HG03521 (cell line): ENCODE results near the gene CD244.
"Not testable (repeated sequence)": the region's sequence is repeated elsewhere in the genome, so short reads cannot be mapped to it uniquely, and the experiment has no call there.

Source experiments
- ATAC-seq: cut with Tn5 transposase; IDR thresholded peaks from one replicate; pipeline ENCODE4 v1.9.1; 2021; ENCODE audit warnings: mild to moderate bottlenecking, moderate library complexity; ENCODE audit not compliant: unreplicated experiment

Gene CD244

DNA sequence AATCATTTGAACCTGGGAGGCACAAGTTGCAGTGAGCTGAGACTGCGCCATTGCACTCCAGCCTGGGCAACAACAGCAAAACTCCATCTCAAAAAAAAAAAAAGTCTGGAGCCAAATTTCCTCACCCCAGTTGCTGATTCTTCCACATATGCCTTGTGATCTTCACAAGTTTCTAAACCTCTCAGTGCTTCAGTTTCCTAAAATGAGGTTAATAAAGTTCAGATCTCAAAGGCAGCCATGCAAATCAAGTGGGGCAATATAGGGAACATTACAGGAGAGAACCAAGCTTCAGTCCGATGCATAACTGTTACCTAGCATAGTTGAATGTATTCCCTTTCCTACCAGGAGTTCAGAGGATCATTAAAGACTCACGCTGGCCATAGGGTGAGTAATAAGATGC, 17.5 kb upstream of the CD244 start:
- ATAC-seq = no peak

DNA sequence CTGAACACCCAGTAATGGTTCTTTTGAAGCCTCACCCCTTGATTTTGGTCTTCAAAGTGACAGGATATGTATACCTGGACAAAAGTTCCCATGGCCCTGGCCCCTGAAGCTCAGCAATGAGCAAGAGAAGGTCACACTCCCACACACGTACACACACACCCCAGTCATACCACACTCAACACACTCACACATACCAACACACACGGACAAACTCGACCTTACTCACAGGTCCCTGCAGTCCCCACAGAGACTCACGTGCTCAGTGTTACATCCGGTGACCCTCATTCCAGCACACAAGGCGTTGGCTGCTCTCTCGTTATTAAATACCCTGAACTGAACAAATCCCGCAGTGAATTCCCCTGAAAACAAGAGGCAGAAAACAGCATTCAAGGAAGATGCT, 16.4 kb upstream of the CD244 start:
- no peak for ATAC-seq

DNA sequence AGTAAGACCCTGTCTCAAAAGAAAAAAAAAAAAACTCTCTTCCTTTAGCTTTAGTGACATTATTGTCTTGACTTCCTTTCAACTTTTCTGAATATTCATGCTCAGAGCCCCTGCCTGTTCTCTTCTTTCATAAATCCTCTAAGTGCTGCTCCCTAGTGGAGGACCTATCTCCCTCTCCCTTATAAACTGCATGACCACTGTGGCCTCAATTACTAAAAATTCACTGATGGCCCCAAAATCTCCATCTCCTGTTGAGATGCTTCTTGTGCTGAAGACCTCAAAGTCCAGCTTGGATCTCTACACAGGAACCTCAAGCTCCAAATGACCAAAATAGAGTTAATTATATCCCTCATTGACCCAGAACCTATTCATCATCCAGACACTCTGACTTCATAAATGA, 14.5 kb upstream of the CD244 start:
- no peak for ATAC-seq

DNA sequence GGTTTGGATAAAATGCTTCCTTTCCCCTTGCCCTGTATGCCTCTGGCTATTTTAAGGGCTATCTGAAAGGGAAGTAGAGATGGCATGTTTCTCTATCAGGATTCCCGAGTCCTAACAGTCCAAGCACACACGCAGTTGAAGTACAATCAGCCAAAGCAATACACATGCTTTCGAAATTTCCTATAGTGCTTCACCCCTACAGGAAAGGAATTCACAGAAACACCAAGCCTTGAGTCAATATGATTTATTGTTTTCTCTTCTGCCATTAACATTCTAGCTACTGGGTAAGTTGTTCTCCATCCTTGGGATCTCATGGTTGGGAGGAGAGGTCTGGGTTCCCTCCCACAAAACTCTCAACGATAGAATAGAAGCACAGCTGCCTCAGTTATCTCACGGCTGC, 13.6 kb upstream of the CD244 start:
- ATAC-seq = no peak

- not testable (repeated sequence) for ATAC-seq
Measured at GRCh38 chr1:160875591-160875990, 12.9 kb upstream of the CD244 start.

GRCh38 chr1:160874935-160875334, 12.2 kb upstream of the CD244 start:
- no peak for ATAC-seq

- ATAC-seq = no peak
Measured at GRCh38 chr1:160868141-160868540, 5.5 kb upstream of the CD244 start.

DNA sequence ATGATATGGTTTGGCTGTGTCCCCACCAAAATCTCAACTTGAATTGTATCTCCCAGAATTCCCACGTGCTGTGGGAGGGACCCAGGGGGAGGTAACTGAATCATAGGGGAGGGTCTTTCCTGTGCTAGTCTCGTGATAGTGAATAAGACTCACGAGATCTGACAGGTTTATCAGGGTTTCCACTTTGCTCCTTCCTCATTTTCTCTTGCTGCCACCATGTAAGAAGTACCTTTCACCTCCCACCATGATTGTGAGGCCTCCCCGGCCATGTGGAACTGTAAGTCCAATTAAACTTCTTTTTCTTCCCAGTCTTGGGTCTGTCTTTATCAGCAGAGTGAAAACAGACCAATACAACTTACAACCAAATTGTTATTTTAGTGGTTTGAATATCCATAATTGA, 5.0 kb upstream of the CD244 start:
- ATAC-seq = not testable (repeated sequence)

GRCh38 chr1:160866695-160867260, 4.1 kb upstream of the CD244 start:
- ATAC-seq = no peak

- ATAC-seq = no peak
Measured at GRCh38 chr1:160866001-160866694, 3.5 kb upstream of the CD244 start.

DNA sequence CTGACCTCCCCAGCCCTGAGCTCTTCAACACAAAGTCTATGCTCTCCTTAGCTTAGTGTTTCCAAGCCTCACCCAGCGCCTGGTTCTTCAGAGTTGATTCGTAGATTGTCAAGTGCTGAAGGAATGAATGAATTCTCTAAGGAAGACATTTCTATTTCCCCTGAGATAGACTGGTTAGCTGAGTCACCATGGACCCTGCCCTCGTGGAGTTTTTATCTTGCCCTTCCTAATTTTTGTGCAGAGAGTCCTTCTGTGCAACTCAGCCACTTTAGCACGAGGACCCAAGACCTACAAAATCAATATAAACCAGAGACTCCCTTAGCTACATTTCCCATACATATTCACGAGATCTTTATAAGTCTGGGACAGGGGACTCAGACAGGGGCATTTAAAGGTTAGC, 2.6 kb upstream of the CD244 start:
- ATAC-seq = no peak

- no peak for ATAC-seq
Measured at GRCh38 chr1:160864173-160864572, 1.5 kb upstream of the CD244 start.

DNA sequence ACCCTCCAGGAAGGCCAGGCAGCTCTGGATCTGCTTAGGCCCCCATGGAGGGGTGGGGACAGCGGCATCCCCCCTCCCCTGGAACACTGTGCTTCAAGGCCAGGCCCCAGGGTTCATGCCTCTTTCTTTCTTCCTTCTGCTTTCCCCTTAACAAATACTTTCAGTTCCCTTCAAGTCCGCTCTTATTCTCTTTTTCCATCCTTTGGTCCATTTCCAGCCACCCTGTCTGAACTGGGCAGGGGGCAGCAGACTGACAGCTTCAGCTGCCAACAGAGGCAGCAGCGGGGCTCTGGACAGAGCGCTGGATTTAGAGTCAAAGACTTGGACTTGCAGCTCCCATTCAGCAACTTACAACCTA, 1.1 kb upstream of the CD244 start:
- no peak for ATAC-seq

GRCh38 chr1:160863061-160863773, 530 bp upstream of the CD244 start:
- no peak for ATAC-seq

DNA sequence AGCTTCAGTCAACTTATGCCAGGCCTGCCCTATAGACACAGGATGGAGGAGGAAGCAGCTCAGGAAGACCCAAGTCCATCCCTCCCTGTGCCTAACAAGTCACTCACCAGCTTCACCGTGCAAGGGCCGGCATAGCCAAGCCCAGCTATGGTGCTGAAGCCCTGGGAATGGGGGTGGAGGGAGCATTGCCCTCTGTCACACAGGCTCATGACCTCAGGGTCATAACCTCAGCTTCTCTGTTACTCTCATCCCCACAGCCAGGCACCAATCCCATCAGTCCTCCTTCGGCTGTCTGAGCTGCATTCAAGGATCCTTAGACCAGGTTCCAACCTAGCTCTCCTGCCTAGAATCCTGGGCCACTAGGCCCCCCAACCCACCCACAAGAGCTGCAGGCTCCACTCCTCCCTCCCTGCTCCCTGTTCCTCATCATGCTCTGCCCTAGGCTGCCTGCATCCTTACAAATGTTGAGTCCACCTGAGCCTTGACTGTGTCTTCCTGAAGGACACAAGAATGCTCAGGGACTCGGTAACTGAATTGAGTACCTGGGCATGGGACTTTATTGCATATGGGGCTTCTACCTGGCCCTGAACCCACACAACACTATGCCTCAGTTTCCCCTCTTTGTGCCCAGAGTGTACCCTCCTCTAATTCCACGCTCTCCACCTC, 1.7 kb downstream of the CD244 start:
- ATAC-seq = no peak

DNA sequence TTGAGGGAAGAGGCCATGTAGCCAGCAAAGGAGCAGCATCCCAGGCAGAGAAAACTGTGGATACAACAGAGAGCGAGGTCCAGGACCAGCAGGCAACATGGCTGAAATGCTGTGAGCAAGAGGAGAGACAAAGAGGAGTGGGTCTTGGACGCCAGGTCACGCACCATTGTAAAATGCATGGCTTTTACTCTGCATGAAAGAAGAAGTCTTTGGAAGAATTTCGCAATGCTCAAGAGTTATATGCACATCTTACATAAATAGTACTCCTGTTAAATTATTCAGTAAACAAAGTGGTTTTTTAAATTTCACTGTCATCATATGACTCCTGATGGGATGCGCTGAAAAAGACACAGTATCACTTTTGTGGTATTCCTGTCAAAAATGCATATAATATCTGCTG, 3.5 kb downstream of the CD244 start:
- ATAC-seq = no peak

GRCh38 chr1:160858507-160858906, 4.2 kb downstream of the CD244 start:
- no peak for ATAC-seq

- no peak for ATAC-seq
Measured at GRCh38 chr1:160858097-160858496, 4.6 kb downstream of the CD244 start.

DNA sequence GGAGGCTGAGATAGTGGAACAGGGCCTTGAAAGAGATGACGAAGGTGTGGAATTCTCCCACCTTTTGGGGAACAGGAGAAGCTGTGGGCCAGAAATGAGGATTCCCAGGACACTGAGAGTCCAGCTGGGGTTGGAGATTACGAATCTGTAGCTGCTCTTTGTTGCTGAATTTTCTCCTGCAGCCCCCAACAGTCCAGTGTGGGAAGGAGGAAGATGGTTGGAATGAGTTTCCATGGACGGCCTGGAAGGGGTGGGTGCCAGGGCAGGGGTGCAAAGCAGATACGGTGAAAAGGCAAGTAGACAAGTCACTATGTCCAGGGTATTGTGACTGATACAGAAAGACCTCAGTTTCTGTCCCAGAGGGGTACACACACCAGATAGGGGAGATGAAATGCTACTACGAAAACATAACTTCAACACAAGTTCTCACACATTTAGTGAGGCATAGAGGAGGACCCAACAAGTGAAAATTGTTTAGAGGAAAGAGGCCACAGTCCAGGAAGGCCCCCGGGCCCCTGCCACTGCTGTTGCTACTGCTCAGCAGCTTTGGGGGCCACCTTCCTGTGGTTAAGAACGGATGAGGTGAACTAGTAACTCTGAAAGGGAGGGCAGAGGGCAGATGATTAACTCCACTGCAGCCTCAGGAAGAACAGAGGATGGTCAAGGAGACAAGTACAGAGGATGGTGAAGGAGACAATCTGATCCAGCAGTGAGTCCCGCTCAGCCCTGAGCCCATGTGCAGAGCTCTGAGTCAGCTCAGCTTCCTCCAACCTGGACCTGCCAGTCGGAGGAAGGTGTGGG, 7.3 kb downstream of the CD244 start:
- peak; percentile 69 for ATAC-seq

DNA sequence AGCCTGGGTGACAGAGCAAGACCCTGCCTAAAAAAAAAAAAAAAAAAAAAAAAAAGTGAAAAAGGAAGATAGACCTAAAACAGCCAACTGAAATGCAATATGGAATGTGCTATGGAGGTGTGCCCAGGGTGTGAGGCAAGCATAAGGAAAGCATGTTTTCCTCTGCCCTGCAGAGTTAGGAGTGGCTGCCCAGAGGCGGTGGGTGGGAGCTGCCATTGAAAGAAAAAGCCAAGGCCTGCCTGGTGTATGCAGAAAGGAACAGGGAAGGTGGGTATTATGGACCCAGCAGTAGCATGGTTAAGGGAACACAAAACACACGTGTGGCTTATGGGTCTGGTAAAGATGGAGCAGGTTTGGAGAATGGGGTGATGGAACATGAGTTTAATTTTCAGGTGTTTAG, 8.9 kb downstream of the CD244 start:
- ATAC-seq = no peak

GRCh38 chr1:160853014-160853413, 9.7 kb downstream of the CD244 start:
- ATAC-seq = no peak
